HG03196 (cell line): ENCODE measurements around the gene DICER1.

Experiments
- ATAC-seq: cut with Tn5 transposase; IDR thresholded peaks from one replicate; pipeline ENCODE4 v1.9.1; 2021; ENCODE audit not compliant: unreplicated experiment

DICER1 gene

DNA sequence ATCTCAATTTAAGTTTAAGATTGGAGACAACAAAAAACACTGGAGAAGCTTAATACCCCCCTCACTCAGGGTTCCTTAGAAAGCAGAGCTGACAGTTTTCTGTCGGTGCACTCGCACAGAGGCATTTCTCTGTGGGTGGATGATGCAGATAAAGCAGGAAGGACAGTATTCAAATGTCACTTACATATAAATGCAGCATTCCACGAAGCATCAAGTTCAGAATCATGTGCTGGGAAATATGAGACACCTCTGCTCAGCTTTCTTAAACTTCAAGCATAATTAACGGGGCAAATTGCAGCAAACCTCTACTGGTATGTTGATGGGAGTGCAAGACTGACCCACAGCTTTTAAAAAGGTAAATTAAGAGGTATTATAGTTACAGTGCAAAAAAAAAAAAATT, 68.7 kb downstream of the DICER1 start:
- no peak for ATAC-seq

DNA sequence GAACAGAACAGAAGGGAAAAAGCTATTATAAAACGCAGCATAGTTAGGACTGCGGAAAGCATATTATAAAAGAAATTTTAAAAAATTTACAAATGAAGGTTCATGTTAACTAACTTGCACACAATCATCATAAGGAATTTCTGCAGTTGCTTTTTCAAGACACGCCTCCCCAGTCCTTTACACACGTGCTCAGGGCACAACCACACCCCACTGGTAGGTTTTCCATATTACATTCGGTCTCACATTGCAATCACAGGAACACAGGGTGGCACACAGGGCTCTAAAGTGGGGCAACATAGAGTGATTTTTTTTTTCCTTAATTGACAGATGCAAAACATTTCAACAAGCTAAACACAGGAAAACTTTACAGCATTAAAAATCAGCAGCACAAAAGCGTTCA, 69.7 kb downstream of the DICER1 start:
- ATAC-seq: no peak

DNA sequence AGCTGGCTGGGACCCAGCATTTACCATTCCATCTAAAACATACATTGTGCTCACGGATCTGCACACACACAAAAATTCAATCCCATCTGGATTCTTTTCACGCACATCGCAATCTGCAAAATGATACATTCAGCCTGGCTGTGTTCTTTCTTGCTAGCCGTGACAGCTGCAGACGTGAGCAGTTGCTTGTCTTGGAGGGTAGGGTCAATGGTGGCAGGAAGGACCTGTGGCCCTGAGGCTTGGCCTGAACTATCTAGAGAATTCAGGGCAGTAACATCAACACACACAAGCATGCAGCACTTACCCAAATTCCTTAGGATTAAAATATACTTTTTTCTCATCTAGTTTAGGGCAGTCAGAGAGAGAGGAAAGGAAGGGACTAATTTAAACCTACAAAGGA, 72.0 kb downstream of the DICER1 start:
- ATAC-seq: no peak

DNA sequence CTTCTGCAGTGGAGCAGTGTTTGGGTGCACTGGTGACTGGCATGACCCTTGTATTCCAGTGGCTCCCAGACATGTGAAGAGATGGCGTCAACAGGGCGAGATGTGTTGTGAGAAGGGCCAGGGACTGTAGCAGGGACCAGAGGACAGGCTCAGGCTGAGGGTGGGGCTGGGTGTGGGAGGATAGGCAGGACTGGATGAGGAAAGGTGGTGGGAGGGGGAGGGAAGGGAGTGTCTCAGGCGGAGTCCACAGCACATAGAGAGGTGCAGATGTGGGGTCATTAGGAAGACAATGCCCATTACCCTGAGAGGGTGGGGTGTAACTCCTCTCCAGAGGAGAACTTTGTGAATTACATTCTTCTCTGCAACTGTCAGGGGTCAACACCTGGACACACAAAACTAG, 78.5 kb downstream of the DICER1 start:
- ATAC-seq: no peak

DNA sequence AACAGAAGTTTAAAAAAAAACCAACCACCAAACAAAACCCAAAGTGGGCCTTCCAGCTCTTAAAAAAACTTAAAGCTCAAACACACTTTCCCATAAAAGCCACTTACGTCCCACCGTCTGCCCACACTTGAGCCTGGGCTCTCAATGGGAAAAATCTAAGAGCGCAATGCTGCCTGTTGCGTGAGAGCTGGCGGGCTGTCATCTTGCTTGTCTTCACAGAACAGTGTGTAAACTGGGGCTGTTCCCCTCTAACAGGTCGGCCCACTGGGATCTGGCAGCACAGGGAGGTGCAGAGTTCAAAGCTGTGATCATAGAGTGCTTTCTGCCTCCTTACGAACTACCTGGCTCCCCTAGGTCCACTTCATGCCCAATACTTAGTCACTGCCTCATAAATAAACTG, 80.0 kb downstream of the DICER1 start:
- no peak for ATAC-seq

DNA sequence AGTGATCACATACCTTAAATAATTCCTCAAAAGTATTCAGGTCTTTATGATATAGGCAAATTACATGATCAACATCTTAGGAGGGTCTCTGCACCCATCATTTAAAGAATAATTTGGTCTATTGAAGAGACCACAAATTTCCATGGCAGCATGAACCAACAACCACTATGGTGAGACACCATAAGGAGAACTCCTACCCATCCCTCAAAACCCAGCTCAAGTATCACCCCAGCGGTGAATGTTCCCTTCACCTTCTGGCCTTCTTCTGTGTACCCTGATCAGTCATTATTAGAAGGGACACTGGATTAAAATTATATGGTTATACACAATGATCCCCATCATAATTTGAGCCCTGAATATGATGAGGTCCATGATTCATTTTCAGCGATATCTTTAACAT, 81.5 kb downstream of the DICER1 start:
- ATAC-seq: no peak

DNA sequence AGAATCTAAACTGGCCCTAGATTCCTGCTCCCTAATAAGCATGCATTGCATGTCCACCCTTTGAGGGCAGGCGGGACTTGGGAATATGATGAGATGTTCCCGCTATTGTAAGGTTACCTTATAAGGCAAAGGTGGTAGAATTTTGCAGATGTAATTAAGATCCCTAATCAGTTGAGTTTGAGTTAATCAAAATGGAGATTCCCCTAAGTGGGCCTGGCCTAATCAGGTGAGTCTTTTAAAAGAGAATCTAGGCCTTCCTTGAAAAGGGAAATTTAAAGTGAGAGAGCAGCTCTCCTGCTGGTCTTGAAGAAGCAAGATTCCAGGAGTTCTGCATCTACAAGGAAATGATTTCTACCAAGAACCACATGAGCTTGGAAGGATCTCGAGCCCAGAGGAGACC, 83.4 kb downstream of the DICER1 start:
- ATAC-seq: no peak

DNA sequence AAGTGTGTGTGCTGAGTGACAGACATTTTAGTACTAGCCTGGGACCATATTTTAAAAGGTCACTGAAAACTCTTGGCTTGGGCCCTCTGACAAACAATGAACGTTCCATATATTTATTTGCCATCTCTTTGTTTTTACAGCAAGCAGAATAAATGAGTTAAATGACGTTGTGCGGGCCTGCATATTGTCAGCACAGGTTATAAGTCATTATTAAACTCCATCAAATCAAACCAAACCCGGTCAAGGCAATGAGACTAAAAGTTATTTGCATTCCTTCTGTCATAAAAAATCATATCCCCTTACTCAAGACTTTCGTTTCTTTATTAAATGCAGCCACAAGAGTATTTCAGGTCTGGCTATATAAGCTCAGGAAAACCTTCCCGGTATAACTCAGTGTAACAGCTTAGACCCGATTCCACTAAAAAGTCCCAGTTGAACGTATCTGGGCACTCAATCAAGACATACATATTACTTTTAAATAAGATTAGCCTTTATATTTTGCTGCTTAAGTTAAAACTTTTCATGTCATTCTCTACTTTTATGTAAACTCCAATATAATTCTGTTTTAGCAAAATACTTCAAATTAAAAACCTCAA, 84.9 kb downstream of the DICER1 start:
- no peak for ATAC-seq

DNA sequence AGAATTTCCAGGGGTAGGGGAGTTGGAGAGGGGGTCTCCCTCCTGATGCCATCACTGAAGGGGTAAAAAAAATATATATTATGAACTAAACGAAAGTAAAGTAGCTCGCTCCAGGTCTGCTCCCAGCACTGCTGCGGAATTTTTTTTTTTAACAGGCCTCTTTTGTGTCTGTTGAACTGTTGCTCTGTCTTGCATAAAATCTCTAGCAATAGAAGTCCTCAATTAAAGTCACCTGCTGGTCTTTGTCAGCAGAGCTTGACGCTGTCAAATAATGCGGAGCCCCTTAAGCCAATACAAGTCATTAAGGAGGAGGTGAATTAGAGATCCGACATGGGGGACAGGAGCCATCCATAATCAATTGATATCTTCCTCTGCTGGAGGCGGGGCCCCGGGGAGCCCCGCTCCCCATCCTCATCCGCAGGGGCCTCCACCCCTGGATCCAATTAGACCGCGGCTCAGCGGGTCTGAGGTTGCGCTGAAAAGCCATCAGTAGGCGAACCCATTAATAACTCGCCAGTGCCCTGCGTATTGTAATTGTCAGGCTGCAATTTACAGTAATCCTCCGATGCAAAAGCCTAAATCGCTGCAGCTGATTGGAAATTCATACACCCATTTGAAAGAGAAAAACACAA, 85.6 kb downstream of the DICER1 start:
- no peak for ATAC-seq

DNA sequence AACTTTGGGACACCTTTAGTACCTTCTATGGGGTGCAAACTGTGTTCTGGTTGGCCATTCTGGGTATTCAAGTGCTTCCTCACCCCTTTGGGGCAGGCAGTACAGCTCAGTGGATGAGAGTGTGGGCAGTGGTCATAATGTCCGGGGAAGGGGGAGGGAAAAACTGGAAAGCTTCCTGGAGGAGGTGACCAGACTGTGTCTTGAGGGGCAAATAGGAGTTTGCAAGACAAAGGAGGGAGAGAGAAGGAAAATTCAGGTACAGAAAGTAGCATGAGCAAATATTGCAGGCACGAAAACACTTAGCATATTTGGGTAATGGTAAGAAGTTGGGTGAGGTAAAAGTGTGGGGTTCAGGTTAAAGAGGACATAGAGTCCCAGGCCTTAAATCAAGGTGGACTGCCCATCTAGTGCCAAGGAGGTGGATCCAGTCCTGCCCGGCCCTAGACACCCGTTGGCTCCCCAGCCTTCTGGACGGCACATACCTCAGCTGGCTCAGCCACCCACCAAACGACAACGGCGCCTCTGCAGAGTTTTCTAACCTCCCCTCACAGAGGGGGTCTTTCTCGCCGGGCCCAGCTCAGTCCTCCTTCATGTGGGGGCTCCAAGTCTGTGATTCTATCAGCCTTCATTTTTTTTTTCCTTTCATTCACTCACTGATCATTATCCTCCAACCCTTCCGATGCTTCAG, 86.4 kb downstream of the DICER1 start:
- no peak for ATAC-seq

DNA sequence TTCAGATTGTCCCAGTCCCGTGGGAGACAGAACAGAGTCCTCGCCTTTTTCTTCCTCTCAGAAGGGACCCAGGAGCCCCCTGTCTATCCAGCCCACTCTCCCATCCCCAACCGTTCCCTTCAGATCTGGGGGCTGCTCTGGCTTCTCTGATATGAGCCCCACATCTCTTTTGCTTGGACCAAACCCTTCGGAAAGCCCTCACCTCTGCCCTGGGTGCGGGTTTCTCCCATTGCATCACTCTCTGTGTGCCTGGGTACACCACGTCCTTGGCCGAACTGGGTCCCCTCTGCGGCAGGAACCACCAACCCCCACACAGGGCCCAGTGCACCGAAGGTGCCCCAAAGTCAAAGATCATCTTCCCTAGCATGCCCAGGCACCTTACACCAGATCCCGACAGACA, 87.8 kb downstream of the DICER1 start:
- no peak for ATAC-seq

DNA sequence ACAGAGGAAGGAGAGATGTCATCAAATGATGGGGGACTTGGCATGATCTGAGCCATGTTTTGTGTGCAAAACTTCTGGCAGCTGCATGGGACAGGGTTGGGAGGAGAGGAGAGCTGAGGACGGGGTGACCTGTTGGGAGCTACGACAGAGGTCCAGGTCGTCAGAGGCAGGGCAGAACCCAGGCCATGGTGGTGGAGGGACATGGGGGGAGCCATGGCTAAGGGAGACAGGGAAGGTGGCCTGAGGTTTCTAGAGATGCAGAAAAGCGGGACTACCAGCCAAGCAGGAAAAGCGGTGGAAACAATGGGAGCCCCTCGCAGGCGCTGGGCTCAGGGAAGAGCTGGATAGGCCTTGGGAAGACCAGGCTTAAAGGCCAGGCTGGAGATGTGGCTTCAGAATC, 88.3 kb downstream of the DICER1 start:
- ATAC-seq: no peak

DNA sequence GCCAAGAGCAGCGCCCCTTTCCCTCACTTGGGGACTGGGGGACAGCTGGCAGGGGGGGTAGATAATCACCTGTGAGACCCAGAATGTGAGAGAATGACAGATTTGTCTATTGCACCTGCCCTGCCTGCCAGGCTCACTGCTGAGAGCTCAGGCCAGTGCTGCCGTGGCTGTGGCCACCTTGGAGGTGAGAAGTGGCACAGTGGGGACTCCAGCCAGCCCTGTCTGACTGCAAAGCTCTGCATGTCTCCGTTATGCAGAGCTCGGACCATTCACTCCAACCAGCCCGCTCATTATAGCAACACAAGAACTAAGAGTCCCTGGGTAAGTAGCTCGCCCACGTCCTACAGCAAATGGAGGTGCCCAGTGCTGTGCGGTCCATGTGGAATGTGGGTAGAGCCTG, 88.8 kb downstream of the DICER1 start:
- ATAC-seq: no peak

DNA sequence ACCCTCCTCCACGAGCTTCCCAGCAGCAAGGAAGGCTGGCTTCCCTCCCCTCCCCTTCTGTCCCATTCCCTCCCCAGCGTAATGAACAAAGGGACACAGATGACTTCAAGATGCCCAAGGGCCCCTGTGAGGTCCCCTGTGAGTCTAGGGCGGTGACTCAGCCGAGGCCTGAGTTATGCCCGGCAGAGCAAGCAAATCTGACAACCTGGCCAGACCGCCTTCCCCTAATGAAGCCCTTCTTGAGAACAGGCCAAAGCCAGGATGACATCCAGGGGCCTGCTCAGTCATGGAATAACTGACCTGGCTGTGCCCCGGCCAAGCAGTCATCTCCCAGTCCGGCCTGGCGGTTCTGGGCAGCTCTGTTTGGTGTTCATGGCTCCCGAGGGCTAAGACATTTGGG, 89.2 kb downstream of the DICER1 start:
- ATAC-seq: no peak

DNA sequence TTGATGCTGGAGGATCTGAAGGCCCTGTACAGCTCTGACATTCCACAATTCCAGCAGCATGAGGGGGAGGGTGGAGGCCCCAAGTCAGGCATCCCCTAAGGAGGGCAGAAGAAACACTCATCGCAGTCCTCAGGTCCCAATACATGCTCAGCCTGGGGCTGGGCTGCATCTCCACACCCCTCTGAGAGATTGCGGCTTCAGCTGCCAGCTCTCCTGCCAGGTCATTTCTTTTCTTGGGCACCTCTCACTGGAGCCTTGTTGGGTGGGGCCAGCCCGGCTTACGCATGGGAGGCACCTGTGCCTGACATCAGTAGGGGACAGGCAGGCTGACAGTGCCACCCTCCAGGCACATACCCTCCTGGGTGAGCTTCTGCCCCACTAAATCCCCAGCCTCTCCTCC, 89.8 kb downstream of the DICER1 start:
- ATAC-seq: no peak

DNA sequence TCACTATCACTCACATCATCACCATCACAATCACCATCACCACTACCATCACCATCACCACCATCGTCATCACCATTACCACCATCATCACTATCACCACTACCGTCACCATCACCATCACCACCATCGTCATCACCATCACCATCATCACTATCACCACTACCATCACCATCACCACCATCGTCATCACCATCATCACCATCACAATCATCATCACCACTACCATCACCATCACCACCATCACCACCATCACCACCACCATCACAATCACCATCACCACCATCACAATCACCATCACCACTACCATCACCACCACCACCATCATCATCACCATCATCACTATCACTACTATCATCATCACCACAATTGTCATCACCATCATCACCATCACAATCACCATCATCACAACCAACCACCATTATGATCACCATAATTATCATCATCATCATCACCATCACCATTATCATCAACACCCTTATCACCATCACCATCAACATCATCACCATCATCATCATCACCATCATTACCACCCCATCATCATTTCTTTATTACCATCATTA, 90.8 kb downstream of the DICER1 start:
- ATAC-seq: no peak

DNA sequence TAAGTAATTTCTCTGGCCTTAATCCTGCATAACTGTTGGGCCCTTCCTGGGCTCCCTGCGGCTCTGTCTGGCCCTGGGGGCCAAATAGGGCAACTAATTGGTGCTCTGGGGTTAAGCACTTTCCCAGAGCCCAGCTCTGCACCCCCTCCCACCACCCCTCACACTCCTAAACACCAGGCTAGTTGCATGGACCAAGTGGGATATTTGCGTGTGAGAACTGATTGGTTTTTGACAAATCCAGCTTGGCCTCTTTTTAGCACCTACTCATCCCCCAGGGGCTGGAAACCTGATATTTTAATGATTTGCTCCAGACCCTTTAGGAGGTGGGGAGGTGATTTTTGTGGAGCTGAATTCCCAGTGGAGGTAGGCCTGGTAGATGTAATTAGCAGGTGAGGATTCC, 91.9 kb downstream of the DICER1 start:
- no peak for ATAC-seq

DNA sequence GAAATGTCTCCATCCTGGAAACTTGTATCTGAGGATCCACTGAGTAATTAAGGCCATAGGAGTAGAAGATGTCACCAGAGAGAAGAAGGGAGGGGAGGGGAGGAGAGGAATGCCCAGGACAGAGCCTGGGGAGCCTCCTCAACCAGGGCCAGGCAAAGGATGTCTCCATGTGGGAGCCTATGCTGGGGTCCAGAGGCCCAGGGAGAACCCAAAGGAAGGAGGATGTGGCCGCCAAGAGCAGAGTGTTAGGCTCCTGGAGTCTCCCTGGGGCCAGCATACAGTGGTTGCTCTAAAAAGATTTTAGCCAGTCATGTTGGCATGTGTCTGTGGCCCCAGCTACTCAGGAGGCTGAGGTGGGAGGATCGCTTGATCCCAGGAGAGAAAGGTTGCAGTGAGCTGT, 92.6 kb downstream of the DICER1 start:
- ATAC-seq: no peak

DNA sequence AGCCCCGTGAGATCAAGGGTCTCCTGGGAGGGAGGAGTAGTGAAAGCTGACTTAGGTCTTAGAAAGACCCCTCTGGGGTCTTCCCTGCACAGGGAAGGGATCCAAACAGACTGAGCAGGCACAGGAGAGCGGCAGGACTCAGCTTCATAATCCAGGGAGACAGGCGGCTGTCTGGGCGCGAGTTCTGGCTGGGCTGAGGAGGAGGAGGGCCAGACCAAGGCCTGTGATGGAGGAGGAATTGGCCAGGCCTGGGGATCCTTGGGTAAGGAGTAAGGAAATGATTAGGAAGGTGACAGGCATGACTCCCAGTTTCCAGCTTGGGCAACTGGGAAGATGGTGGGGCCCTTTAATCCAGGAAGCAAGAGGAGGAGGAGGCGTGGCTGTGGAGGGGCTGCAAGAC, 93.1 kb downstream of the DICER1 start:
- ATAC-seq: no peak

DNA sequence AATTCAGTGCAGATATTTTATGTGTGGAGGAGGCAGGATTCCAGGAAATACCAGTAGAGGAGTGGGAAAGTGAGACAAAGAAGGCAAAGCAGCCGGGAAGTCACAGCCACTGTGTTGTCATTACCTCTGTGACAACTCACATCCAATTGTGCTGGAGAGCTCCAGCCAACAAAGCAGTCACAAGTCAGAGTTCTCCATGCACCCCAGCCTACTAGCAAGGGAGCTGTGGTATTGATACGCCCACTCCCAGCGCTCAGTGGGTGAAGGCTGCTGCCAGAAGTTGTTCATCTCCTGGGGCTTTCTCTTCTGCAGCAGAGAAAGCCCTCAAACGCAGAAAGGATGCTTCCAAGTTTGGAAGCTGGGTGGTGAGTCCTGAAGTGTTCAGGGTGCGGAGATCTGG, 93.9 kb downstream of the DICER1 start:
- ATAC-seq: no peak

DNA sequence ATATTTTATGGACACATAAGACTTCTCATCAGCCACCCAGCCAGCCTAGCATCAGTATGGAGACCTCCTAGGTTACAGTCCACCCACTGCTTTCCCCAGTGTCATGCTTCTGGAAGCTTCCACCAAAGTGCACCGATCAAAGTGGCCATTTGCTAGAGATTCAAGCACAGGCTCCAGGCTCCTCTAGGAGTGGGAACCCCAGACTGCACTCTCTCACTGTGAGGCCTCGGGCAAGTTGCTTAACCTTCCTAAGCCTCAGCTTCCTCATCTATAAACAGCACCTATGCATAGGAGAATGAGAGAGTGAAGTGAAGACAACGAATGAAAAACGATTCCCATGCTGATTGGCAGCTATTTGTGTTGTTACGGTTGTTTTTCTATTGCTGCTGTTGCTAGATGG, 94.4 kb downstream of the DICER1 start:
- no peak for ATAC-seq

DNA sequence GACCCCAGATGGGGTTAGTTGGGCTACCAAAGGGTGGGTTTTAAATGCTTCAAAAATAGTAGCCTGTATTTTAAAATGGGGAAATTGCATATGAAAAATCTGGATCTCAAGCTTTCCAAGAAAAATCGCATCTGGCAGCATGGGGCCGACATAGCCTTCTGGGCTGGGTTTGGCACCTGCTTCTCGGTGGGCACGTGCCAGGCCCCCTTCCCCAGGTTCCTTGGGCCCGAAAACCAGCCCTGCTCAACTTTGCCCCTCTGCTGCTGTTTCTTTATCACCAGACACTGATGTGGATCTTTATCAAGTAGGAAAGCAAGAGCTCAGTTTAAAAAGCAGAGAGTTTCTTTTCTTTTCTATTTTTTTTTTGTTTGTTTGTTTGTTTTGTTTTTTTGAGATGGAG, 95.1 kb downstream of the DICER1 start:
- ATAC-seq: no peak
